Measurements from ENCODE around the gene ABCB6. TPM values are rescaled to one million over a fixed set of nuclear protein-coding genes. Genes with fewer than 3 reads are reported as not detected.

Gene ABCB6
- total and polyA plus RNA-seq, 2 of the 8 experiments (the other 6 are each of a cell fraction or from before 2014, with no cell fraction given): 44.9 to 50.6 TPM

DNA sequence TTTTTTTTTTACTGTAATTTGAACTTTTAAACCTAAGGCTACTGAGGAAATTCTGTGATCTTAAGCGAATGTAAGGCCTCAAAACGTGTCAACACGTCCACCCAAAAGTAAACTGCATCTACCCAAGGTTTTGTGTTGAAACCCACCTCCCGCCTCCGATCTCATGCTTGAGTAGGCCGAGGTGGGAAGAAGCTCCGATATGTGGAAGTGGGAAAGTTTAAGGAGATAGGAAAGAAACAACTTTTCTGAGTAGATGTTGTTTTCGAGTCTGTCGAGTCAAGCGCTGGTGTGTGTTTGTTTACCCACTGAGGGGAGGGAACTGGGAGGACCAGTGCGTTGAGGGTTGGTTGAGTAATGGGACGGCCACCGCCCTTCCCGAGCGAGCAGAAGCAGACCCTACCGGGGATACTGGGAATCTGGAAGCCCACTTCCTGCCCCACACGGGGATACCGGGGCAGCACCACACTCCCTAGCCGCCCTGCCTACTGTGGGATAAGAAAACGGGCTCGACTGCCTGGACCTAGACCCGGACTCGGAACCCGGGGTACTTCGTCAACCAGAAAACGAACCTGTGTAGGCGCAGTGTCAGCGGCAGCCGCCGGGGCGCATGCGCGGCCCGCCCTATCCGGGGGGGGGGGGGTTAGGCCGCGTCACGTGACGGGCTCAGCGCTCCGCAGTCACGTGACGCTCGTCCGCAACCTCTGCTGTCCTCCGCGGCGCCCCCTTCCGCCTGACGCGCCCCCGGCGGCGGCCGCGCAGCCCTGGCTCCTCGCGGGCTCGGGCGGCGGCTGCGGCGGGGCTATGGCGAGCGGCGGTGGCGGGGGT is 41.0 kb downstream of the ABCB6 start, which contains the start of gene RETREG2 (continued):
- 0 out of 2 replicates have a peak, but pooled peaks have one; percentile 11 for TF ChIP-seq JUND (IDR thresholded peaks at IDR 0.05; ENCODE audit: low read length)
- peak; percentile 69 to 90; a peak in 3 of 4 replicates for TF ChIP-seq SIN3A (conservative IDR thresholded peaks at IDR 0.05 in 1 of 2, IDR thresholded peaks at IDR 0.05 in 1 of 2; ENCODE audit: low read depth in 1 of 2, low read length in 2 of 2)
- peak in 1 of 2 experiments; percentile 31; a peak in 1 of 3 replicates for TF ChIP-seq POLR2A (IDR thresholded peaks at IDR 0.05; ENCODE audit: control extremely low read depth in 1 of 2, low read depth in 2 of 2, low read length in 2 of 2)

All from H1 (cell line).